ENCODE results near the gene MAML3.

MAML3 gene

DNA sequence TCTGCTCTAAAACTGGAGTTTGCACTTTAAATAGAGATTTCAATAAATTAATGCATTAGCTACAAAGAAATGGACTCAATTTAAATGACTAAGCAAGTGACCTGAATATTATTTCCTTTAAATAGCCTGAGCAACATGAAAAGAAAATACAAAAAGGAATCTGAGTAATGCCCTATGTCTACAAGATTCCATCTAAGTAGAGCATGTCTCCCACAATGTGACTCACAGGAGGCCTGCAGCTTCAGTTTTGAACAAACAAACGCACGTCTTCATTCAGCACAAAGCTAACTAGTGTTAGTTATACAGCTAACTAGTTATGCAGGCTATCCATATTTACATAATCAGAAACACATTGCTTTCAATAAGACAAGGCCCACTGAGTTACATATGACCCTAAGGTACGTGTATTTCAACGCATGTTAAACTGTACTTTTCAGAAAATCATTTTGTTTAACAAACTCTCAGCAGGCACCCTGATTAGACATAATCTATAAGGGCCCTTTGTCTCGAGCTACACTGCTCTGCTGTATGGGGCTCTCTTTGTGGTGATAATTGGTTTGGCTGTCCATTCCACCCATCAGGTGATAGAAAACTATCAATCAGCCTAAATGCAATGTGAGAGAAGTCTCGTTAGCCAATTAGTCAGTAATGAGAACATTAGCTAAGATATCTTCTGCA, 116.5 kb downstream of the MAML3 start:
- DNase-seq (ENCODE audit: insufficient read length, low spot score) = no peak
- no peak for TF ChIP-seq POLR2A (IDR thresholded peaks at IDR 0.05; ENCODE audit: low read depth, low read length)
- peak; percentile 41 for FAIRE-seq

DNA sequence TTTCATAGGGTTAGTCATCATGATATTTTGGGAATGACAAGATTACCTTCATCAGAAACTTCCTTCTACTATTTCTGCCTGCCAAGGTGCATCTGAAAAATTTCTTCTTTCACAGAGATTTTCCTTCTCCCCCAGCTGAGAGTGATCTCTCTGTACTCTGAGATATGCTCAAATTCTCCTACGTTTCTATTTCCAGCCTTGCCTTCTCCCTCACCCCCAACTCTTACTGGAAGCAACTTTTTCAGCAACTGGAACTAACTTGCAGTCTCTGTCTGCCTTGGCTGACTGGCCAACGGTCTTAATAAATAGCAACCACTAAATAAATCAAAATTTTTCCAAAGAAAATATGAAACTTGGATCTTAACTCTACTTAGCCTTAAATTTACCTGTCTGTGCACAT, 122.3 kb downstream of the MAML3 start:
- FAIRE-seq = no peak
- DNase-seq (ENCODE audit: insufficient read length, low spot score) = no peak
- TF ChIP-seq POLR2A (IDR thresholded peaks at IDR 0.05; ENCODE audit: low read depth, low read length) = no peak

DNA sequence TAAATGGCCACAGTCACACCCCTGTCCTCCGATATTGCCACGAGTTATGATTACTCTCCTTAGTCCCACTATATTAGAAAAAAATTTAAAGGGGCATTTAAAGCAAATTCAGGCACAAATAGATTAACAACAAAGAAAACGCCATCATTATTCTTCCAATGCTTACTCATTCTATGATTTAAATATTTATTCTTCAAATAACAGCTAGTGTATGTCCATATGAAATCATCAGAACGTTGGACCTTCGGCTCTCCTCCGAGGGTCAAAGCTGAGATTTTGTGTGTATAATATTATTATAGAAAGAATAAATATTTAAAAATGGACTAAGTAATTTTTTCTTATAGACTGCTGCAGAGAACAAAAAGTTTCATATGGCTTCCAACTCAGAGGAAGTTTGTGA, 122.9 kb downstream of the MAML3 start:
- FAIRE-seq (no peak), DNase-seq (ENCODE audit: insufficient read length, low spot score) (no peak)
- TF ChIP-seq POLR2A (IDR thresholded peaks at IDR 0.05; ENCODE audit: low read depth, low read length) = no peak

DNA sequence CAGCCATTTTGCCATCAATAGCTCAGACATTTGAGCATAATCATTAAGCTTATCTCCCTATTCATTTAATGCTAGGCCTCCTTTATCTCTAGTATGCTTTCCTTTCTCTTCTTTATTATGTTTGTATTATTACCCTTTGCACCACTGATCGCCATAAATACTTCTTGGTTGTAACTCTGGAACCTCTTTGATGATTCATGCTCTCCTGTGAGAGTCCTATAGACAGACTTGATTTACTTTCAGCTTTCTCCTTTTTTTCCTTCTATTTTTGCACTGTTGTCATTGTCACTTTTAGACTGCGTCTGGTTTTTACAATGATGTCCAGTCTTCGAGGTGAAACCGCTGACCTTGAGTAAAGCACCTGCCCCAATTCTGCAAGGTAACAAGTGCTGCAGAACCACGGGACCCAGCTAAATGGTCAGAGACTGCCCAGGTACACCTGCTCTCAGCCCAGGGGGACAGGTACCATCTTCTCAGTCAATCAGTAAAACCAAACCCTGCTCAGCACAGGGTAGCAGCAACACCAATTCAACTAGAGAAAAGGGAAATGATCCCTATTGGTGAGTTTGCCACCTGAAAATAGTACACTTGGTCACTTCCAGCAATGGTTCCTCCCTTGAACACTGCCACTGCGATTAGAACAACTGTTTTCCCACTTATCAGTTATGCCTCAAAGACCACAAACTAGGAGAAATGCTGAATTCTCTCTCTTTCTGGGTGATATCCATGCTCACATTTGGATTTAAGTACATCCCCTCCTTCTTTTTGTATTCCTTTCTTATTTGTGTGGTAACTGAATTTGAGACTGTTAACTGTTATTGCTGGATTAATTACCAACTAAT, 125.1 kb downstream of the MAML3 start:
- no peak for TF ChIP-seq POLR2A (IDR thresholded peaks at IDR 0.05; ENCODE audit: low read depth, low read length)
- no peak for FAIRE-seq
- no peak for DNase-seq (ENCODE audit: insufficient read length, low spot score)

DNA sequence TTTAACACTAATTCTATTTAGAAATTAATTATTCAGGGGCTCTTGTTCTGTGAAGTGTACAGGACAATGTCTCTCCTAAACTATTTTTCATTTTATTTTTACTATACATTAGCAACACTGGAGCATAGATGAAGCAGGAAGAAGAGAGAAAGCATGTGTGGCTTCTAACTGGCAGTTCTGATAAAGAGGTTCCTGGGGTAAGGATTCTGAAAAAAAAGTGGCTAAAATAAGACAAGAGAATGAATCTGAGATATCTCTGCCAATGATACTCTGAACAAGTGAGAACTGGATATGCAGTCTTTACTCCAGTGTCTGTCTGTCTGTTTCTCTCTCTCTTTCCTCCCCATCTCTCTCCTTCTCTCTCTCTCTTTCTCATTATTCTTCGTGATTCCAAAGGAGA, 125.9 kb downstream of the MAML3 start:
- no peak for TF ChIP-seq POLR2A (IDR thresholded peaks at IDR 0.05; ENCODE audit: low read depth, low read length)
- no peak for FAIRE-seq
- no peak for DNase-seq (ENCODE audit: insufficient read length, low spot score)

DNA sequence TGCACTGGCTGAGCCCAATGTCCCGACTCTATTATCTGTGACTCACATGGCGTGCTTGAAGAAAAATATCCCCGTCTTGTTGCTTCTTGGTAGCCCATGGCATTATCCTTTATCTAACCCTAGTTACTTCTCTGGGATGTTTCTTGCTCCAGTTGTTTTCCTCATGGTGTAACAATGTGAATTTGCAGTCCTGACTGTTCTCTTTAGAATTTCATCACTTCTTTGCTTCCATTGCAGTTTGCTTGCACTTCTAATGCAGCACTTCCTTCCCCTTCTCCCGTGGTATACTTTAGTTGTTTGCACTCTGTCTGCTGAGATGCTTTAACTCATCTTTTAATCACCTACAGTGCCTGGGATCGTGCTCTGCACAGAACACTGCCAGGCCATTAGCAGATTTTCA, 126.9 kb downstream of the MAML3 start:
- FAIRE-seq (no peak), DNase-seq (ENCODE audit: insufficient read length, low spot score) (no peak)
- TF ChIP-seq POLR2A (IDR thresholded peaks at IDR 0.05; ENCODE audit: low read depth, low read length) = no peak

DNA sequence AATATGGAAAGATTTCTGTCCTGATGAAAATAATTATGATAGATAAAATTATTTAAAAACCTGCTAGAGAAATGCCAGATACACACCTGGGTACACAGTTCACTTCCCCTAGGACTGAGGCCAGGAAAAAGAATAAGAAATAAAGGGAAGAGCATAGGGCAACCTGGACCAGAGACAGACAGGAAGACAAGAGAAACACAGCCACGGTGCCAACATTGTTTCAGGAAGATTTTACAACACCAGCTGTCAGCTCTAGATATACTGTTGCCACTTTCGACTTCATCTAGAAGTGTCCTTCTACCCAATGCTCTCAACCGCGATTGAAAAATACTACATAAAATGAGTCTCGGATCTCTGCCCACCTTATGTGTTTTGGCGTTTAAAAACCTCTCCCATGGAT, 128.5 kb downstream of the MAML3 start:
- no peak for FAIRE-seq
- no peak for TF ChIP-seq POLR2A (IDR thresholded peaks at IDR 0.05; ENCODE audit: low read depth, low read length)

DNA sequence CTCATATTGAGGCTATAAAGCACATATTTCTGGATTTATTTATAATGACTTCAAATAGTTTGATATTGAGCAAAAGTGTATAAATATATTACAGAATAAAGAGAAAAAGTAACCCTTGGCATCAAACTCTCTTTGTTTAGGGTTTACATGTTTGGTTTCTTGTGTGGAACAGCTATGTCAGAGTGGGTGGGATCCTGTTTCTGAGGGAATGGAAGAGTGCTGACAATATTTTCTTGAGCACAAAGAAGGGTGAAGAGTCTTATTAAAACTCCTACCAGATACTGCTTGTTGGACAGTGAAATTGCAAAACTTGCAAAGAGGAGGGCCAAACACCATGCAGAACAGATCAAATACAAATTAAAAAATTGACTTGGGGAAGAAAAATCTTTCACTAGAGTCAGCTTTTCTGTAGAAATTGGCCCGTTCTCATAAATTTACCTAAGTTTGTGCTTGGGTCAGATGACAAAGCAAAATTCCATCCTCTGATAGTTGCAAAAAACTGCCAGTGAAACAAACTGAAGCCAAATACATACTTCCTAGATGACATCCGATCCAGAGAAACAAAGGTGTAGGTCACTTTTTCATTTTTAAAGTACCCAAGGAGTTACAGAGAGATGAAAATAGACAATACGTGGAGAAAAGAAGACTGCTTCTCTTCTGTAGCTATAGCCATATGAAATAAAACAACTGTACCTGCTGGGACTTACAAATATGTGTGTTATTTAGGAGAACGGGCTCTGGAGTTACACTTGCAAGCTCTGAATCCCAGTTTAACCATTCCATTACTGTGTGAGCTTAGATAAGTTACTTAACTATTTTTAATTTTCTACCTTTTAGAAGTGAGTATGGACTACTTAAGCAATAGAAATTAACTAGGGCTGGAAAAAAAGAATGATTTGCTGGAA, 133.3 kb downstream of the MAML3 start:
- TF ChIP-seq POLR2A (IDR thresholded peaks at IDR 0.05; ENCODE audit: low read depth, low read length) = no peak
- FAIRE-seq (no peak), DNase-seq (ENCODE audit: insufficient read length, low spot score) (no peak)

More for the DNA sequence above, 128.5 kb downstream of the MAML3 start:
- DNase-seq (ENCODE audit: insufficient read length, low spot score) = no peak

DNA sequence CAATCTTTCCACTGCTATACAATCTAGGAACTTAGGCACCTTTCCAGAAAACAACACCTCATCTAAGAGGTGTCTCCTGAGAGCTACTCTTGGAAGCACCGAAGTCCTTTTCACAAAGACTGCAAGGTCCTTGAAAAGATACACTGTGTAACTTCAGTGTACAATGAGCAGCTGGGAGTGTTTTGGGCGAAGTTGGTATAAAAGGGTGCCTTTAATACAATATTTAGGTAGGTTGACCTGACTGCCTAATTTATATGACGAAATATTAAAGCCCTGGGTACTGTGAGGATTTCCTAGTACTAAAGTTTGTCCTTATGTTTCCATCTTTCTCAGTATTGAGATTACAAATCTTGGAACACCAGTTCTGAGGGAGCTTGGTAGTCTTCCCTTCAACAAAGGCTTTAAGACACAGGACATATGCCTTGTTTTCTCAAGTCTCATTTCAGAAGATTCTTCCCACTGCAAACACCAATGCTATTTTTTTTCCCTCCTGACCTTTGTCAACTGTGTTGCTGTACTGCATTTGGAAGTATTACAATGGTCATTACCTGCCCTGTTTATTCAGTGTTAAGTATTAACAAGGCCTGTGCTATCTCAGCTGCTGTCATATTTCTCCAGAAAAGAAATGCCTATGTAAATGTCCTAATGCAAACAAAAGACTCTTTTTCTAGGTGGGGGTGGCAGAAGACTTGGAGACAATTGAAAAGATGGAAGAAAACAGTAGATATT, 134.2 kb downstream of the MAML3 start:
- TF ChIP-seq POLR2A (IDR thresholded peaks at IDR 0.05; ENCODE audit: low read depth, low read length) = no peak
- FAIRE-seq = no peak

DNA sequence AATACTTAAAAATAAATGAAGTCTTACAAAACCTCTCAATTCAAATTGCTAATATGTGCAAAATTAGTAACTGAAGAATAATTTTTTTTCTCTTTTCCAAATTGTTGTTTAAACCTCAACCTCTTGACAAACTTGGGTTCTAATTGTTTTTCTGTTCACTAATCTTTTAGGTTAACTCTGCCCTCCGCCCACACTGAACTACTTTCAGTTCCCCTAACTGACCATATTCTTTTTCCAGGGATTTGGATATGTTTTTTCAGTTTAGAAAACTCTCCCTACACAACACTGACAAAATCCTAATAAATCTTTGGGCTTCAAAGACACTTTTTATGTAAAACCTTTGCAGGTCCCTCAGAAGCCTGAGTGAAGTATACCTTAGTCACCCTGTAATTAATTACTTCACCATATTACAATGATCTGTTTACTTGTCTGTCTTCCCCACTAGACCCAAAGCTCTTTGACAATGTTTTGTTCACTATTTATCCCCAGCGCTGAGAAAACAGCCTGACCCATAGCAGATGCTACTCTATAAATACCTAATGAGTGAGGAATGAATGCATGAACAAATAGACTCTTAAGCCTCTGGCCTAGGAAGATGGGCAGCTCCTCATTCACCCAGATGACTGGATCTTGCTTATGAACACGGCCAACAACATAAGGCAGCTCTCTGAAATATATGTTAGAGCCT, 134.9 kb downstream of the MAML3 start:
- FAIRE-seq = no peak
- no peak for TF ChIP-seq POLR2A (IDR thresholded peaks at IDR 0.05; ENCODE audit: low read depth, low read length)
- no peak for DNase-seq (ENCODE audit: insufficient read length, low spot score)

More for the DNA sequence above, 134.2 kb downstream of the MAML3 start:
- no peak for DNase-seq (ENCODE audit: insufficient read length, low spot score)

DNA sequence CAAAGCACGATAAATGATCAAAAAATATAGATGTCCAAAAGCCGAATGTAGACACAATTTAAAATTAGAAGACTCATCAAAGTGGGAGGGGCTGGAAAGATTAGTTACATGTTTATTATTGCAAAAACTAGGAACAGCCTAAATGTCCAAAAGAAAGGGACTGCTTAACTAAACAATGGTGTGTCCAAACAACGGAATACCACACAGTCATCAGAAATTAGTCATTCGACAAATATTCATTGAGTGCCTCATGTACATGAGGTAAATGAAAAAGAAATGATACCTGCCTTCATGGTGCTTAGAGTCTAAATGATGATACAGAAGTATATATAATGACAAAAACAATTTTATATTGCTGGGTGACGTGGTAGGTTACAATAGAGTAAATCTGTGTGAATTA, 139.7 kb downstream of the MAML3 start:
- FAIRE-seq = no peak
- no peak for TF ChIP-seq POLR2A (IDR thresholded peaks at IDR 0.05; ENCODE audit: low read depth, low read length)
- no peak for DNase-seq (ENCODE audit: insufficient read length, low spot score)

DNA sequence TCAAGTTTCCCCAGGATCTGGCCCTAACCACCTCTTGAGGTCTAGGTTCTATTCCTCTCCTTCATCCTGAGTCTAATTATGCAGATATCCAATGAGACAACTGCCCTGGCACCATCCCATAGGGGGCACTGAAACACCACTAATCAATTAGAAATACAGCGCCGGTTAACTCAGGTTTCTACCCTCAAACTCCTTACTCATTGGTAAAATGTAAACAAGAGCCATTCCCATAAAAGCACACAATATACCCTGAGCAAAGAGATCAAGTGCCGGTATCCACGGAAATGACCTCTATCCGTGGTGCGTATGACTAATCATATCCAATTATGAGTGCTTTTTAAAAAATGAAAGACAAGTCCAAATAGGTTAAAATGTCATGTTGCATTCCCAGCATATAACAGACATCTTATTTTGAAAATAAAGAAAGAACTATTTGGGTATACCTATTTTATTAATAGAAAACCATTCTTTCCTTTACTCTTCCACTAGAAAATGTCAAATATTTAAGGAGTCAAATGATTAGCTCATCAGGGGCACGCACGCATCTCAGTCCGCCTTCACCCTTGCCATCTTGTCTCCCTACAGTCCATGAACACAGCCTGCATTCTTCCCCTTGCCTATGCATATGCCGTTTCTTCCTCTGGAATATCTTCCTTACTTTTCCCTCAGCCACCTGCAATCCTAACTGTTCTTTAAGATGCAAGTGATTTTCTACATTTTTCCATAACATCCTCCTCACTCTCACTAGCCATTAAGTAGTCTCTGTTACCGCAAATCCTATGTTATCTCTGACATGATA, 141.1 kb downstream of the MAML3 start:
- no peak for TF ChIP-seq POLR2A (IDR thresholded peaks at IDR 0.05; ENCODE audit: low read depth, low read length)
- DNase-seq (ENCODE audit: insufficient read length, low spot score) (no peak), FAIRE-seq (peak; percentile 11)
